ENCODE results near the gene MBP. TPM values are rescaled to one million over a fixed set of nuclear protein-coding genes. Genes with fewer than 3 reads are reported as not detected.

The MBP gene
- total RNA-seq, 4 donors from 2014 or later, result 18.1 to 58.8 (median 30.6) TPM

DNA sequence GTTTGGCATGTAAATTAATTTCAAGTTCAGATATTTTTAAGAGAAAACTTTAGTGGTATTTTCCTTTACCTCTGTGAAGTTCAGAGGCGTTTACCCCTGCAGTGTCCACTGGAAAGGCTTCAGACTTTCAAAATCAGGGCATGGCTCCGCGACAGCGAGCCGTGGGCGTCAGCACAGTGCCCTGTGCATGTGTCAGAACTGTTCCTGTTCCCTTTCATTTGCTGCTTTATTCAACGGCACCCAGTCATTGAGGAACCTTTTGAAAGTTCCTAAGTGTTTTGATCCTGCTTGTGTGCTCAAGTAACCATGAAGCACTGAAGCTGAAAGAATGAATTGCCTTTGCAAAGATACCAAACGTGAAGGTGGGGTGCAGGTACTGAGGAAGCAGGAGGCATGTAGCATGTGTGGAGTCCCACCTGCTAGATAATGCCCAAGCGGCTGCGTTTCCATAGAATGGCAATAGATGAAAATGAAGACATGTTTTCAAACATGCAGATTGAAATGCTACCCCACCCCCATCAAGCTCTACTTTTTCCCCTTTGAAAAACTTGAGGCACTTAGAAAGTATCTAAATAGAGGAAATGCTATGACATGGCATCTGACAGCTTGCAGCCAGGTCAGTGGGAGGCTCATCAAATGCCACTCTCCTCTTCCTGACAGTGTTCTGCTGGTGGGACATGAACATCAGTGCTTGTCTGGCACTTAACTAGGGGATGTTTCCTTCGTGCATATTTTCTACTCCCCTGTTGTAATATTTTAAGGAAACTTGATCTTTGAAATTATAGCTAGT lies 161.6 kb downstream of the MBP start:
- TF ChIP-seq, protein P1, sequence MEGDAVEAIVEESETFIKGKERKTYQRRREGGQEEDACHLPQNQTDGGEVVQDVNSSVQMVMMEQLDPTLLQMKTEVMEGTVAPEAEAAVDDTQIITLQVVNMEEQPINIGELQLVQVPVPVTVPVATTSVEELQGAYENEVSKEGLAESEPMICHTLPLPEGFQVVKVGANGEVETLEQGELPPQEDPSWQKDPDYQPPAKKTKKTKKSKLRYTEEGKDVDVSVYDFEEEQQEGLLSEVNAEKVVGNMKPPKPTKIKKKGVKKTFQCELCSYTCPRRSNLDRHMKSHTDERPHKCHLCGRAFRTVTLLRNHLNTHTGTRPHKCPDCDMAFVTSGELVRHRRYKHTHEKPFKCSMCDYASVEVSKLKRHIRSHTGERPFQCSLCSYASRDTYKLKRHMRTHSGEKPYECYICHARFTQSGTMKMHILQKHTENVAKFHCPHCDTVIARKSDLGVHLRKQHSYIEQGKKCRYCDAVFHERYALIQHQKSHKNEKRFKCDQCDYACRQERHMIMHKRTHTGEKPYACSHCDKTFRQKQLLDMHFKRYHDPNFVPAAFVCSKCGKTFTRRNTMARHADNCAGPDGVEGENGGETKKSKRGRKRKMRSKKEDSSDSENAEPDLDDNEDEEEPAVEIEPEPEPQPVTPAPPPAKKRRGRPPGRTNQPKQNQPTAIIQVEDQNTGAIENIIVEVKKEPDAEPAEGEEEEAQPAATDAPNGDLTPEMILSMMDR (IDR thresholded peaks at IDR 0.05; ENCODE audit: low read depth), result no peak

DNA sequence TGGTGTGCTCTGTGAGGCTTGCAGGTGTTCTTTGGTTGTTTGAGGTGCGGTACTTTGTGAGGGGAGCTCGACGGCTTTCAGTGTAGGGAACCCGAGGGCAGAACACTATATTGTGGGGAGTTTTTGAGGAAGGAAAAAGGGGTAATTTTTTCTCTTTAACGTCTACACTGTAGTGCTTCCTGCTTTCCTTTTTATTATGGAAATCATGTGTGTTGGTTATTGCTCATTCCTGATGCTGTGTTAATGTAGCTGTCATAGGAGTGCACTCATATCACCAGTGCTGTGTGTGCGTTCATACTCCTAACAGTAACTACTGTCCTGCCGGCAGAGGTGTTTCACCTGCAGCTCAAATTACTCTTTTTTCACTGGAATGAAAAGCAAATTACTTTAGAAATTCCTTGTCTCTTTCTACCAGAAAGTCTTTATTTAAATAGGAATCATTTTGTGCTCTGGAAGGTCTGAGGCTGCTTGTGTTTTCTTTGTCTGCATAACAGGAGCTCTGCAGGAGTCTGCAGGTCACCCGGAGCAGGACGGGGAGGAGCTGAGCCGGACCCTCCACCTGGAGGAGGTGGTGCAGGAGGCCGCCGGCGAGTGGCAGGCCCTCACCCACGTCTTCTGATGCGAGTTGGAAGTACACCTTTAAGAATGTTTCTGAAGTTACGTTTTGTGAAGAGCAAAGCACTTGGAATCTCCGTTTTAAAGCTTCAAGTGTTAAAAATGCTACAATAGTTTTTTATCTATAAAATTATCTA lies 164.7 kb downstream of the MBP start:
- TF ChIP-seq, protein P1 (IDR thresholded peaks at IDR 0.05; ENCODE audit: low read depth), result no peak

DNA sequence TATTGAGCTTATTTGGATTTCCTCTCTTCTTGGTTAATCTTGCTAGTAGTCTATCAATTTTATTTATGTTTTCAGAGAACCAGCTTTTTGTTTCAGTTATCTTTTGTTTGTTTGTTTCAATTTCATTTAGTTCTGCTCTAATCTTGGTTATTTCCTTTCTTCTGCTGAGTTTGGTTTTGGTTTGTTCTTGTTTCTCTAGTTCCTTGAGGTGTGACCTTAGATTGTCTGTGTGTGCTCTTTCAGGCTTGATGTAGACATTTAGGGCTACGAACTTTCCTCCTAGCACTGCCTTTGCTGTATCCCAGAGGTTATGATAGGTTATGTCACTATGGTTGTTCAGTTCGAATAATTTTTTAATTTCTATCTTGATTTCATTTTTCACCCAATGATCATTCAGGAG lies 168.6 kb downstream of the MBP start:
- TF ChIP-seq, protein P1 (IDR thresholded peaks at IDR 0.05; ENCODE audit: low read depth), result no peak

DNA sequence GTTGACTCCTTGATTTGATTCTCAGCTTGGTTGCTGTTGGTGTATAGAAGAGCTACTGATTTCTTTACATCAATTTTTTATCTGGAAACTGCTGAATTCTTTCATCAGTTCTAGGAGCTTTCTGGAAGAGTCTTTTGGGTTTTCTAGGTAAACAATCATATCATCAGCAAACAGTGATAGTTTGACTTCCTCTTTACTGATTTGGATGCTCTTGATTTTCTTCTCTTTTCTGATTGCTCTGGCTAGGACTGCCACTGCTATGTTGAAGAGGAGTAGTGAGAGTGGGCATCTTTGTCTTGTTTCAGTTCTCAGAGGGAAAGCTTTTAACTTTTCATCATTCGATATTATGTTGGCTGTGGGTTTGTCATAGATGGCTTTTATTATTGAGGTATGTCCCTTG lies 169.7 kb downstream of the MBP start:
- TF ChIP-seq, protein P1 (IDR thresholded peaks at IDR 0.05; ENCODE audit: low read depth), result no peak

DNA sequence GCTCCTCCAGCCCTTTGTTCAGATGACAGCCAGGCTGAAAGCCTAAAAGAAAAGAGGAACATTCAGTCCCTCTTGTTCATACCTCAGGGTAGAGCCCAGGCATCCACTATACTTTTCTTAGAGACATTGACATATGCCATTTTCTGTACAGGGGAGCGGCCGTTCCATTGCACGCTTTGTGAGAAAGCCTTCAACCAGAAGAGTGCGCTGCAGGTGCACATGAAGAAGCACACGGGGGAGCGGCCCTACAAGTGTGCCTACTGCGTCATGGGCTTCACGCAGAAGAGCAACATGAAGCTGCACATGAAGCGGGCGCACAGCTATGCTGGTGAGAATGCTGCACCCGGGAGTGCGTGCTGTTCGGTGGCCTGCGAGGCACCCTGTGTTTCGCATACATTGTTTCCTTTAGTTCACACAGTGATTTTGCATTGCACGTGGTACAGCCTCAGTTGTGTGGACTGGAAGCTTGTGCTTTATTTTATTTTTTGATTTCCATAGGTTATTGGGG lies 172.0 kb downstream of the MBP start:
- TF ChIP-seq, protein P1 (IDR thresholded peaks at IDR 0.05; ENCODE audit: low read depth), result no peak

DNA sequence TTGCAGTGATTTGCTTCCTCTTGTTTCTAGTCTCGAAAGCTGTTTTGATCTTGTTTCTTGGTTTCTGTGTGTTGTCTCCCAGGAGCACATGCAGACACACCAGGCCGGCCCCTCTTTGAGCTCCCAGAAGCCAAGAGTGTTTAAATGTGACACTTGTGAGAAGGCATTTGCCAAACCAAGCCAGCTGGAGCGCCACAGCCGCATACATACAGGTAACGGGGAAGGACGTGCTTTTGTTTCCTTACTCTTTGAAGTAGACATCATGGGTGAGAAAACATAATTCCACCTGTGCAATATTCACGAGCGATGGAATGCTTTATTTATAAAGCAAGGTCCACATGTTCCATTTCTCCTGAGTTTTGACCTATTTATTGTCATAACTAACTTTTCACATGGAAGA lies 173.0 kb downstream of the MBP start:
- TF ChIP-seq, protein P1 (IDR thresholded peaks at IDR 0.05; ENCODE audit: low read depth), result no peak

DNA sequence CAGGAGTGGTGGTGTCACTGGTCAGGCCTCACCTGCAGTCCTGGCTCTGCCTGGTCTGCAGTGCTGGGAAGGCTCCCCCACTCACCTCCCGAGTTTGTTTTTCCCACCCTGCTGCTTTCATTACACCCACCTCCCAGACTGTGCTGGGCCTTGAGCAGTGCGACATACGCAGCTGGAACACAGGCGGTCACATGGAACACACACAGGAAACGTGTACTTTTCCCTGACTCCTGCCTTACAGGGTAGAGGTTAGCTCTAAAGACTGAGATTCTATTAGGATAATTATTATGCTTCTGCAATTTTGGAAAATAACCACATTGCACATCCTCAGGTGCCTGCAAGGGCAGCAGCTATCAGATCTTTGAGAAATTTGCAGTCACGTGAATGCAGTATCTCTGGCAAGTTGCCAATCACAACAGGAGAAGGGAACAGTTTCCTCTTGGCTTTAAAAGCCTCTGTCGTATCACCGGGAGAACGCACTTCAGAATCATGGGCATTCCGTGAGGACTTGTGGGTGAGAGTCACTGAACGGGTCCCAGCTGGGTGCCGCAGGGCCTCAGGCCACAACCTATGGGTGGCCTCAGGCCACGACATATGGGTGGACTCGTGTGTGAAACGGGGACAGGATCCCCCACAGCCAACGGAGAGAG lies 173.8 kb downstream of the MBP start:
- TF ChIP-seq, protein P1 (IDR thresholded peaks at IDR 0.05; ENCODE audit: low read depth), result no peak
